HepG2 (cell line): ENCODE data around the gene ALKBH4. TPM values are rescaled to one million over a fixed set of nuclear protein-coding genes. Genes with fewer than 3 reads are reported as not detected.
A peak's percentile ranks its signal among the peaks of the same experiment; 100 is the strongest.

Experiments
- ATAC-seq: fragments of 200-7000 bp; cut with Tn5 transposase; 3 replicates; pipeline ENCODE4 v1.9.1; 2020; ENCODE audit warnings: mild to moderate bottlenecking, moderate library complexity
- BruUV-seq: library from RNA; stranded (reverse); fragments of 400-500 nt; replicated peaks from 2 replicates; lab custom pipeline; 2021; lab: Mats Ljungman, UMichigan
- CTCF ChIA-PET: fragments of 300-600 bp; formaldehyde crosslinking; extraction: SDS; loops from one replicate; lab custom pipeline; 2021; ENCODE audit warnings: low total read pairs, inconsistent platforms, low intra/inter-chr PET ratio; lab: Yijun Ruan, JAX
- POLR2A ChIA-PET: fragments of 350-600 bp; sonication (Branson Sonifier 250); formaldehyde crosslinking; loops from one replicate; lab custom pipeline; 2020; ENCODE audit warnings: antibody characterized with exemption, inconsistent platforms; lab: Yijun Ruan, JAX
- DNase-seq: peaks from one replicate; pipeline ENCODE4 v3.0.0-alpha.2; 2015; ENCODE audit warnings: low spot score
- FAIRE-seq: peaks from 3 replicates; lab custom pipeline; 2011; peaks lifted over from hg19 to GRCh38; lab: Jason Lieb, UNC
- H2AFZ ChIP-seq: one replicate; pipeline ENCODE4 v1.6.1; 2011; ENCODE audit warnings: low read length, inconsistent platforms
- H3K27ac ChIP-seq: fragments of 300-600 bp; 3 replicates; pipeline ENCODE4 v1.8.0; 2011; ENCODE audit warnings: mixed run types, mild to moderate bottlenecking, mixed read lengths, low read length, inconsistent platforms; ENCODE audit not compliant: insufficient read depth; ENCODE audit errors: extremely low read length
- H3K27me3 ChIP-seq, 2 experiments: fragments of 200-600 bp in 1 of 2; 2 replicates in 1 of 2; 3 replicates in 1 of 2; pipeline versions ENCODE4 v1.6.0 to v1.8.0; 2011; ENCODE audit warnings: low read length in 2 of 2, mild to moderate bottlenecking in 2 of 2, moderate library complexity in 2 of 2, inconsistent platforms in 1 of 2; ENCODE audit not compliant: insufficient read depth in 2 of 2, control insufficient read depth in 1 of 2
- H3K36me3 ChIP-seq, 2 experiments: fragments of 200-600 bp in 1 of 2; replicated peaks in 1 of 2; 2 replicates in 1 of 2; 3 replicates in 1 of 2; pipeline versions ENCODE4 v1.5.1 to v1.8.0; 2011; ENCODE audit warnings: low read length in 2 of 2, inconsistent platforms in 1 of 2; ENCODE audit not compliant: insufficient read depth in 2 of 2, control insufficient read depth in 1 of 2
- H3K4me1 ChIP-seq: 2 replicates; pipeline ENCODE4 v1.5.1; 2012; ENCODE audit warnings: low read length, inconsistent platforms; ENCODE audit not compliant: insufficient read depth
- H3K4me2 ChIP-seq: 2 replicates; pipeline ENCODE4 v1.6.0; 2011; ENCODE audit warnings: low read depth, low read length, inconsistent platforms
- H3K4me3 ChIP-seq, 3 experiments: fragments of 200-600 bp in 1 of 3; sonication (generic), shearing (Covaris generic) in 1 of 3; replicated peaks in 1 of 3; 2 replicates each; pipeline ENCODE4 v1.5.1; 2011 to 2016; ENCODE audit warnings: low read length in 3 of 3, inconsistent platforms in 2 of 3, low read depth in 2 of 3, mild to moderate bottlenecking in 2 of 3, control low read depth in 1 of 3, mixed read lengths in 1 of 3; ENCODE audit not compliant: insufficient read depth in 1 of 3
- H3K79me2 ChIP-seq: one replicate; pipeline ENCODE4 v1.6.1; 2011; ENCODE audit warnings: low read length, inconsistent platforms; ENCODE audit not compliant: insufficient read depth
- H3K9ac ChIP-seq: 2 replicates; pipeline ENCODE4 v1.6.0; 2011; ENCODE audit warnings: mild to moderate bottlenecking, low read depth, low read length, inconsistent platforms; ENCODE audit not compliant: insufficient read depth
- H3K9me3 ChIP-seq: 2 replicates; pipeline ENCODE4 v1.5.1; 2012; ENCODE audit warnings: mild to moderate bottlenecking, low read length
- H4K20me1 ChIP-seq: 2 replicates; pipeline ENCODE4 v1.6.0; 2011; ENCODE audit warnings: inconsistent platforms, mild to moderate bottlenecking, low read length, moderate library complexity; ENCODE audit not compliant: insufficient read depth
- ARNT ChIP-seq: fragments of 450-650 bp; IDR thresholded peaks from 2 replicates; pipeline ENCODE4 v1.6.1; 2017
- ARNT2 ChIP-seq: sonication (generic); formaldehyde crosslinking; IDR thresholded peaks from 2 replicates; pipeline ENCODE4 v1.8.0; 2022; ENCODE audit warnings: mild to moderate bottlenecking, low read depth, missing genetic modification reagents, moderate library complexity
- CHD4 ChIP-seq: fragments of 200-600 bp; sonication (generic); IDR thresholded peaks from 2 replicates; pipeline ENCODE4 v1.7.0; 2017; ENCODE audit warnings: mild to moderate bottlenecking, low read length, borderline replicate concordance
- CTCF ChIP-seq: sonication (generic); formaldehyde crosslinking; IDR thresholded peaks from 2 replicates; pipeline ENCODE4 v1.5.0; 2020; ENCODE audit warnings: mild to moderate bottlenecking, missing genetic modification reagents, moderate library complexity
- HNRNPLL ChIP-seq: fragments of 200-400 bp; formaldehyde crosslinking; IDR thresholded peaks from 2 replicates; pipeline ENCODE4 v1.6.1; 2017; ENCODE audit warnings: mild to moderate bottlenecking, low read depth, low read length; ENCODE audit not compliant: poor library complexity, severe bottlenecking
- KDM5A ChIP-seq: fragments of 200-600 bp; sonication (generic); IDR thresholded peaks from 2 replicates; pipeline ENCODE4 v1.7.0; 2018; ENCODE audit warnings: antibody characterized with exemption, mild to moderate bottlenecking, low read length, borderline replicate concordance
- KMT2B ChIP-seq: IDR thresholded peaks from 2 replicates; pipeline ENCODE4 v1.6.1; 2016; ENCODE audit warnings: missing genetic modification reagents, missing compliant biosample characterization
- MAFK ChIP-seq, 2 experiments: IDR thresholded peaks in 1 of 2; conservative IDR thresholded peaks in 1 of 2; 2 replicates each; pipeline ENCODE4 v1.6.1; 2011; ENCODE audit warnings: improper control_type of control experiment in 2 of 2, low read length in 2 of 2
- PCBP2 ChIP-seq: fragments of 200-400 bp; formaldehyde crosslinking; optimal IDR thresholded peaks from 2 replicates; pipeline ENCODE3; 2018; ENCODE audit warnings: low read length, low read depth; ENCODE audit not compliant: poor library complexity, severe bottlenecking
- SMC3 ChIP-seq: IDR thresholded peaks from 2 replicates; pipeline ENCODE4 v1.6.1; 2011; ENCODE audit warnings: low read length, improper control_type of control experiment
- SUZ12 ChIP-seq: fragments of 150-350 bp; IDR thresholded peaks from 2 replicates; pipeline ENCODE4 v1.6.1; 2014; ENCODE audit warnings: low read depth, low read length
- ZBTB33 ChIP-seq: sonication (generic); formaldehyde crosslinking; IDR thresholded peaks from 2 replicates; pipeline ENCODE4 v1.4.0; 2020; ENCODE audit warnings: missing genetic modification reagents
- ZNF337 ChIP-seq: sonication (generic); formaldehyde crosslinking; IDR thresholded peaks from 2 replicates; pipeline ENCODE4 v1.5.1; 2020; ENCODE audit warnings: missing genetic modification reagents, low read depth, mild to moderate bottlenecking, borderline replicate concordance
- ZNF782 ChIP-seq: sonication (generic); formaldehyde crosslinking; IDR thresholded peaks from 2 replicates; pipeline ENCODE4 v1.4.0; 2020; ENCODE audit warnings: missing genetic modification reagents, mild to moderate bottlenecking, borderline replicate concordance
- ZNF784 ChIP-seq: sonication (generic); formaldehyde crosslinking; IDR thresholded peaks from 2 replicates; pipeline ENCODE4 v1.5.1; 2020; ENCODE audit warnings: missing genetic modification reagents, mild to moderate bottlenecking, borderline replicate concordance
- WGBS: methylation state at CpG from one replicate; pipeline ENCODE4 v1.1.6; 2017; ENCODE audit warnings: low lambda C conversion rate; 5-methylcytosine and 5-hydroxymethylcytosine counted together
- in situ Hi-C: cut with HindIII; loops from 2 replicates; pipeline ENCODE4 v1.10.0; 2017; ENCODE audit warnings: low pct_unique_long_range_greater_than_20kb; ENCODE audit not compliant: extremely low pct_ligation_motif_present
- intact Hi-C: fragments of 100-400 bp; cut with micrococcal nuclease; formaldehyde crosslinking; loops from one replicate; pipeline ENCODE4 v1.10.0; 2022; ENCODE audit not compliant: unreplicated experiment
- polyA plus RNA-seq, 8 experiments: library from polyadenylated mRNA; depleted of rRNA in 3 of 8; stranded (reverse) in 7 of 8; unstranded in 1 of 8; fragments of >200 nt; fragmentation: Illumina TruSeq in 4 of 8; extraction: Trizol in 4 of 8; gene quantifications; 2 replicates each; pipeline versions ENCODE4 v1.2.1 to v1.2.3, GENCODE V29; 2011 to 2016; ENCODE audit warnings: low read depth in 4 of 8, missing spikeins in 1 of 8, mixed read lengths in 1 of 8; ENCODE audit not compliant: insufficient read depth in 1 of 8
- total RNA-seq, 5 experiments: library from RNA; depleted of rRNA; stranded (reverse); fragments of >200 nt; fragmentation: Illumina TruSeq; extraction: Trizol; gene quantifications; 2 replicates each; pipeline ENCODE4 v1.2.3, GENCODE V29; 2016; ENCODE audit warnings: low read depth in 1 of 5

Gene ALKBH4
- total and polyA plus RNA-seq, 2 of the 13 experiments (the other 11 are each of a cell fraction or from before 2014, with no cell fraction given), result 2.6 to 8.8 TPM

GRCh38 chr7:102413091-102413490 lies 51.6 kb downstream of the ALKBH4 start:
- intact Hi-C loops (no loop called here), in situ Hi-C loops (no loop called here)
- ATAC-seq (no peak), DNase-seq (no peak), FAIRE-seq (no peak)
- no peak overlapping the region for H3K4me3 ChIP-seq
- no TSS peak for BruUV-seq
- no peaks in the 10 kb centered on the region for H3K79me2 ChIP-seq
- whole genome bisulfite sequencing, result 96% methylated on average over 4 of the region's 5 CpGs
- no peaks in the 10 kb centered on the region for H3K4me1 ChIP-seq
- H3K27ac ChIP-seq, result no peak overlapping the region
- no peak overlapping the region for H2AFZ ChIP-seq
- POLR2A ChIA-PET, result no interaction called here
- TF ChIP-seq CHD4 (no peak), ZNF337 (no peak), MAFK (conservative IDR thresholded peaks at IDR 0.05 in 1 of 2, IDR thresholded peaks at IDR 0.05 in 1 of 2; ENCODE audit: low read length in 2 of 2) (no peak)
- H3K9ac ChIP-seq, result no peak overlapping the region
- no peaks in the 10 kb centered on the region for H3K9me3 ChIP-seq
- H3K4me2 ChIP-seq, result no peak overlapping the region
- H3K27me3 ChIP-seq, result no peaks in the 10 kb centered on the region
- peaks cover 19 to 75% of the 10 kb centered on the region in 2 experiments for H3K36me3 ChIP-seq
- CTCF ChIA-PET, result no interaction called here
- peaks cover 10% of the 10 kb centered on the region; the same call in 1 of the 2 replicates for H4K20me1 ChIP-seq

GRCh38 chr7:102412548-102412947 lies 52.1 kb downstream of the ALKBH4 start:
- no peak for FAIRE-seq
- H3K36me3 ChIP-seq, result peaks cover 23 to 78% of the 10 kb centered on the region in 2 experiments
- POLR2A ChIA-PET, result no interaction called here

More at GRCh38 chr7:102412548-102412947, 52.1 kb downstream of the ALKBH4 start:
- no peaks in the 10 kb centered on the region for H3K79me2 ChIP-seq
- ATAC-seq (peak; percentile 66), DNase-seq (no peak)
- BruUV-seq, result no TSS peak
- 0 out of 2 replicates have a peak, but pooled peaks have one; percentile 7 for TF ChIP-seq SMC3
- no peak for TF ChIP-seq KDM5A
- TF ChIP-seq ZNF784 (CRISPR knock-in tag), result no peak
- no peak for TF ChIP-seq ARNT
- no peak for TF ChIP-seq KMT2B (CRISPR knock-in tag)
- TF ChIP-seq PCBP2, result no peak
- TF ChIP-seq ZBTB33, result peak; percentile 91
- TF ChIP-seq ZNF782 (CRISPR knock-in tag), result no peak
- TF ChIP-seq SUZ12, result no peak
- TF ChIP-seq HNRNPLL, result no peak
- no peak for TF ChIP-seq ARNT2 (CRISPR knock-in tag)
- peak; percentile 28 for TF ChIP-seq CTCF (CRISPR knock-in tag)
- no peak overlapping the region for H3K27ac ChIP-seq
- no peaks in the 10 kb centered on the region for H3K4me1 ChIP-seq
- H3K9ac ChIP-seq, result no peak overlapping the region
- no peak overlapping the region for H2AFZ ChIP-seq
- intact Hi-C loops (no loop called here), in situ Hi-C loops (no loop called here)
- H3K27me3 ChIP-seq, result no peaks in the 10 kb centered on the region
- peaks cover 12% of the 10 kb centered on the region; the same call in 1 of the 2 replicates for H4K20me1 ChIP-seq
- 94% methylated on average over 6 of the region's 6 CpGs for WGBS
- H3K4me2 ChIP-seq, result no peak overlapping the region
- no peak overlapping the region for H3K4me3 ChIP-seq
- CTCF ChIA-PET, result interaction anchor here (0.9 kb wide), 1 partner anchor 39 kb away, joined by 3 read pairs; no protein-coding TSS in a partner anchor
- H3K9me3 ChIP-seq, result no peaks in the 10 kb centered on the region
